HepG2 (cell line): ENCODE results near the gene TENM3. TPM values are rescaled to one million over a fixed set of nuclear protein-coding genes. Genes with fewer than 3 reads are reported as not detected.

ENCODE experiments used
- ATAC-seq: fragments of 200-7000 bp; cut with Tn5 transposase; 3 replicates; pipeline ENCODE4 v1.9.1; 2020; ENCODE audit warnings: mild to moderate bottlenecking, moderate library complexity
- BruUV-seq: library from RNA; stranded (reverse); fragments of 400-500 nt; replicated peaks from 2 replicates; lab custom pipeline; 2021; lab: Mats Ljungman, UMichigan
- CTCF ChIA-PET: fragments of 300-600 bp; formaldehyde crosslinking; extraction: SDS; loops from one replicate; lab custom pipeline; 2021; ENCODE audit warnings: low total read pairs, inconsistent platforms, low intra/inter-chr PET ratio; lab: Yijun Ruan, JAX
- POLR2A ChIA-PET: fragments of 350-600 bp; sonication (Branson Sonifier 250); formaldehyde crosslinking; loops from one replicate; lab custom pipeline; 2020; ENCODE audit warnings: antibody characterized with exemption, inconsistent platforms; lab: Yijun Ruan, JAX
- DNase-seq: peaks from one replicate; pipeline ENCODE4 v3.0.0-alpha.2; 2015; ENCODE audit warnings: low spot score
- FAIRE-seq: peaks from 3 replicates; lab custom pipeline; 2011; peaks lifted over from hg19 to GRCh38; lab: Jason Lieb, UNC
- H2AFZ ChIP-seq: one replicate; pipeline ENCODE4 v1.6.1; 2011; ENCODE audit warnings: low read length, inconsistent platforms
- H3K27ac ChIP-seq: fragments of 300-600 bp; 3 replicates; pipeline ENCODE4 v1.8.0; 2011; ENCODE audit warnings: mixed run types, mild to moderate bottlenecking, mixed read lengths, low read length, inconsistent platforms; ENCODE audit not compliant: insufficient read depth; ENCODE audit errors: extremely low read length
- H3K27me3 ChIP-seq, 2 experiments: fragments of 200-600 bp in 1 of 2; 2 replicates in 1 of 2; 3 replicates in 1 of 2; pipeline versions ENCODE4 v1.6.0 to v1.8.0; 2011; ENCODE audit warnings: low read length in 2 of 2, mild to moderate bottlenecking in 2 of 2, moderate library complexity in 2 of 2, inconsistent platforms in 1 of 2; ENCODE audit not compliant: insufficient read depth in 2 of 2, control insufficient read depth in 1 of 2
- H3K36me3 ChIP-seq, 2 experiments: fragments of 200-600 bp in 1 of 2; replicated peaks in 1 of 2; 2 replicates in 1 of 2; 3 replicates in 1 of 2; pipeline versions ENCODE4 v1.5.1 to v1.8.0; 2011; ENCODE audit warnings: low read length in 2 of 2, inconsistent platforms in 1 of 2; ENCODE audit not compliant: insufficient read depth in 2 of 2, control insufficient read depth in 1 of 2
- H3K4me1 ChIP-seq: 2 replicates; pipeline ENCODE4 v1.5.1; 2012; ENCODE audit warnings: low read length, inconsistent platforms; ENCODE audit not compliant: insufficient read depth
- H3K4me2 ChIP-seq: 2 replicates; pipeline ENCODE4 v1.6.0; 2011; ENCODE audit warnings: low read depth, low read length, inconsistent platforms
- H3K4me3 ChIP-seq, 3 experiments: fragments of 200-600 bp in 1 of 3; sonication (generic), shearing (Covaris generic) in 1 of 3; replicated peaks in 1 of 3; 2 replicates each; pipeline ENCODE4 v1.5.1; 2011 to 2016; ENCODE audit warnings: low read length in 3 of 3, inconsistent platforms in 2 of 3, low read depth in 2 of 3, mild to moderate bottlenecking in 2 of 3, control low read depth in 1 of 3, mixed read lengths in 1 of 3; ENCODE audit not compliant: insufficient read depth in 1 of 3
- H3K79me2 ChIP-seq: one replicate; pipeline ENCODE4 v1.6.1; 2011; ENCODE audit warnings: low read length, inconsistent platforms; ENCODE audit not compliant: insufficient read depth
- H3K9ac ChIP-seq: 2 replicates; pipeline ENCODE4 v1.6.0; 2011; ENCODE audit warnings: mild to moderate bottlenecking, low read depth, low read length, inconsistent platforms; ENCODE audit not compliant: insufficient read depth
- H3K9me3 ChIP-seq: 2 replicates; pipeline ENCODE4 v1.5.1; 2012; ENCODE audit warnings: mild to moderate bottlenecking, low read length
- H4K20me1 ChIP-seq: 2 replicates; pipeline ENCODE4 v1.6.0; 2011; ENCODE audit warnings: inconsistent platforms, mild to moderate bottlenecking, low read length, moderate library complexity; ENCODE audit not compliant: insufficient read depth
- CEBPB ChIP-seq: IDR thresholded peaks from 2 replicates; pipeline ENCODE4 v1.6.1; 2011; ENCODE audit warnings: low read depth, low read length, improper control_type of control experiment, borderline replicate concordance
- FOXA3 ChIP-seq: IDR thresholded peaks from 2 replicates; pipeline ENCODE4 v1.6.1; 2016; ENCODE audit warnings: missing genetic modification reagents, missing compliant biosample characterization
- PHB2 ChIP-seq: fragments of 450-650 bp; IDR thresholded peaks from 2 replicates; pipeline ENCODE4 v1.6.1; 2018; ENCODE audit not compliant: partially characterized antibody
- WGBS: methylation state at CpG from one replicate; pipeline ENCODE4 v1.1.6; 2017; ENCODE audit warnings: low lambda C conversion rate; 5-methylcytosine and 5-hydroxymethylcytosine counted together
- in situ Hi-C: cut with HindIII; loops from 2 replicates; pipeline ENCODE4 v1.10.0; 2017; ENCODE audit warnings: low pct_unique_long_range_greater_than_20kb; ENCODE audit not compliant: extremely low pct_ligation_motif_present
- intact Hi-C: fragments of 100-400 bp; cut with micrococcal nuclease; formaldehyde crosslinking; loops from one replicate; pipeline ENCODE4 v1.10.0; 2022; ENCODE audit not compliant: unreplicated experiment
- polyA plus RNA-seq, 8 experiments: library from polyadenylated mRNA; depleted of rRNA in 3 of 8; stranded (reverse) in 7 of 8; unstranded in 1 of 8; fragments of >200 nt; fragmentation: Illumina TruSeq in 4 of 8; extraction: Trizol in 4 of 8; gene quantifications; 2 replicates each; pipeline versions ENCODE4 v1.2.1 to v1.2.3, GENCODE V29; 2011 to 2016; ENCODE audit warnings: low read depth in 4 of 8, missing spikeins in 1 of 8, mixed read lengths in 1 of 8; ENCODE audit not compliant: insufficient read depth in 1 of 8
- total RNA-seq, 5 experiments: library from RNA; depleted of rRNA; stranded (reverse); fragments of >200 nt; fragmentation: Illumina TruSeq; extraction: Trizol; gene quantifications; 2 replicates each; pipeline ENCODE4 v1.2.3, GENCODE V29; 2016; ENCODE audit warnings: low read depth in 1 of 5
- TF ChIP-seq, protein P1 (sequence below): sonication (generic); formaldehyde crosslinking; IDR thresholded peaks from 2 replicates; pipeline ENCODE4 v1.5.0; 2020; ENCODE audit warnings: missing genetic modification reagents, mild to moderate bottlenecking, borderline replicate concordance
- TF ChIP-seq, protein P2 (sequence below): sonication (generic); formaldehyde crosslinking; IDR thresholded peaks from 2 replicates; pipeline ENCODE4 v1.5.0; 2020; ENCODE audit warnings: mild to moderate bottlenecking, missing genetic modification reagents, borderline replicate concordance

TENM3 gene
- total and polyA plus RNA-seq, 2 of the 13 experiments (the other 11 are each of a cell fraction or from before 2014, with no cell fraction given), result 0.04 TPM; not detected in 1

DNA sequence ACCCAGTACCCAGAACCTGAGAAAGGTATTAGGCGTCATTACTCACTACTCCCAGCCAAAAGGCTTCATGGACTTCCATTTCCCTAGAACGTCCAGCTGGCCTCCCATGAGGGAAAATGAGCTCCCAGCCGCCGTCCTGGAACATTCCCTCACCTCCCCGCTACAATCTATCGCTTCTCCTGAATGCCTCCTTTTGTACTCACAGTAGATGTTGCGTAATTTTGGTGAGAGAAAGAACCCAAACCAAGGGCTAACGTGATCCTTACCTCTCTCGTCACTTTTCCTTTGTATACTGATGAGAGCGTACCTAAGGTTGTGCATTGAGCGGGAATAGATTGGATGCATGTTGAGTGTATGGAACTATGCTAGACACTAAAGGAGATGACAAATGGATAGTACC, 161.9 kb downstream of the TENM3 start:
- intact Hi-C loops, result no loop called here
- H3K36me3 ChIP-seq, result no peaks in the 10 kb centered on the region
- no TSS peak for BruUV-seq
- TF ChIP-seq FOXA3 (CRISPR knock-in tag) (no peak), PHB2 (no peak), CEBPB (peak; percentile 53)
- TF ChIP-seq, protein P1, sequence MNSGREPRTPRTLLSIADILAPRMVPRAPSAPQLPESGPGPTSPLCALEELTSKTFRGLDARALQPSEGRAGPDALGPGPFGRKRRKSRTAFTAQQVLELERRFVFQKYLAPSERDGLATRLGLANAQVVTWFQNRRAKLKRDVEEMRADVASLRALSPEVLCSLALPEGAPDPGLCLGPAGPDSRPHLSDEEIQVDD (CRISPR knock-in tag), result no peak
- TF ChIP-seq, protein P2, sequence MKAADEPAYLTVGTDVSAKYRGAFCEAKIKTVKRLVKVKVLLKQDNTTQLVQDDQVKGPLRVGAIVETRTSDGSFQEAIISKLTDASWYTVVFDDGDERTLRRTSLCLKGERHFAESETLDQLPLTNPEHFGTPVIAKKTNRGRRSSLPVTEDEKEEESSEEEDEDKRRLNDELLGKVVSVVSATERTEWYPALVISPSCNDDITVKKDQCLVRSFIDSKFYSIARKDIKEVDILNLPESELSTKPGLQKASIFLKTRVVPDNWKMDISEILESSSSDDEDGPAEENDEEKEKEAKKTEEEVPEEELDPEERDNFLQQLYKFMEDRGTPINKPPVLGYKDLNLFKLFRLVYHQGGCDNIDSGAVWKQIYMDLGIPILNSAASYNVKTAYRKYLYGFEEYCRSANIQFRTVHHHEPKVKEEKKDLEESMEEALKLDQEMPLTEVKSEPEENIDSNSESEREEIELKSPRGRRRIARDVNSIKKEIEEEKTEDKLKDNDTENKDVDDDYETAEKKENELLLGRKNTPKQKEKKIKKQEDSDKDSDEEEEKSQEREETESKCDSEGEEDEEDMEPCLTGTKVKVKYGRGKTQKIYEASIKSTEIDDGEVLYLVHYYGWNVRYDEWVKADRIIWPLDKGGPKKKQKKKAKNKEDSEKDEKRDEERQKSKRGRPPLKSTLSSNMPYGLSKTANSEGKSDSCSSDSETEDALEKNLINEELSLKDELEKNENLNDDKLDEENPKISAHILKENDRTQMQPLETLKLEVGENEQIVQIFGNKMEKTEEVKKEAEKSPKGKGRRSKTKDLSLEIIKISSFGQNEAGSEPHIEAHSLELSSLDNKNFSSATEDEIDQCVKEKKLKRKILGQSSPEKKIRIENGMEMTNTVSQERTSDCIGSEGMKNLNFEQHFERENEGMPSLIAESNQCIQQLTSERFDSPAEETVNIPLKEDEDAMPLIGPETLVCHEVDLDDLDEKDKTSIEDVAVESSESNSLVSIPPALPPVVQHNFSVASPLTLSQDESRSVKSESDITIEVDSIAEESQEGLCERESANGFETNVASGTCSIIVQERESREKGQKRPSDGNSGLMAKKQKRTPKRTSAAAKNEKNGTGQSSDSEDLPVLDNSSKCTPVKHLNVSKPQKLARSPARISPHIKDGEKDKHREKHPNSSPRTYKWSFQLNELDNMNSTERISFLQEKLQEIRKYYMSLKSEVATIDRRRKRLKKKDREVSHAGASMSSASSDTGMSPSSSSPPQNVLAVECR (CRISPR knock-in tag), result no peak
- H3K4me2 ChIP-seq, result no peak overlapping the region
- no peak overlapping the region for H3K27ac ChIP-seq
- DNase-seq (no peak), FAIRE-seq (no peak), ATAC-seq (no peak)
- no peaks in the 10 kb centered on the region for H3K4me1 ChIP-seq
- H2AFZ ChIP-seq, result no peak overlapping the region
- ChIA-PET CTCF (no interaction called here), POLR2A (no interaction called here)
- in situ Hi-C loops, result no loop called here
- WGBS, result 30% methylated on average over 11 of the region's 11 CpGs
- H3K9ac ChIP-seq, result no peak overlapping the region
- no peaks in the 10 kb centered on the region for H3K9me3 ChIP-seq
- H3K4me3 ChIP-seq, result no peak overlapping the region
- peaks cover 0 to 7% of the 10 kb centered on the region in 2 experiments; a peak in 1 of 5 replicates for H3K27me3 ChIP-seq
- H4K20me1 ChIP-seq, result no peaks in the 10 kb centered on the region
- H3K79me2 ChIP-seq, result no peaks in the 10 kb centered on the region
